Thoracic aorta endothelial cell (primary cell): Measurements from ENCODE around the gene TLR3. TPM values are rescaled to one million over a fixed set of nuclear protein-coding genes. Genes with fewer than 3 reads are reported as not detected.

Experiments
- small RNA-seq: library from RNA; depleted of rRNA; stranded (forward); fragments of <200 nt; gene quantifications from one replicate; pipeline ENCODE3, GENCODE V24; 2012
- total RNA-seq: library from RNA; depleted of rRNA; stranded (reverse); fragments of >200 nt; gene quantifications from 2 replicates; pipeline ENCODE4 v1.2.3, GENCODE V29; 2012

TLR3 gene
- 4.4 and 7.5 TPM in 2 replicates for total RNA-seq

GRCh38 chr4:186068581-186069348 is at the start of gene TLR3:
Gene TLR3 (plus strand): TSS chr4:186069156. CDS start chr4:186076620, 7,464 bp downstream.

GRCh38 chr4:186104114-186104889 is 35.3 kb downstream of the TLR3 start, which contains the start of gene FAM149A:
Gene FAM149A (plus strand): TSS chr4:186104704.

Small RNAs within 50 kb of the gene (small RNA-seq; reads per million reads assigned to genes)
- gene RF00322 (not detected), gene RNU4-64P (not detected)

Other genes starting within 250 kb of the TLR3 start
- 0.36 and 0.80 TPM in 2 replicates for gene FAM149A, start 35.5 kb downstream of the TLR3 start, total RNA-seq
- 7.5 and 8.1 TPM in 2 replicates for gene CYP4V2, start 122.4 kb downstream of the TLR3 start, total RNA-seq
- not detected in 2 replicates for gene KLKB1, start 158.4 kb downstream of the TLR3 start, total RNA-seq
- gene F11, start 197.0 kb downstream of the TLR3 start, total RNA-seq: not detected in 2 replicates